Endothelial cell of umbilical vein (primary cell): ENCODE measurements around the gene SLC22A23.

ENCODE experiments used
- CTCF ChIP-seq, 2 donors: IDR thresholded peaks; 1 replicate in 1 of 2; 2 replicates in 1 of 2; pipeline ENCODE4 v1.5.1; 2011; ENCODE audit warnings: low read length in 2 of 2, mild to moderate bottlenecking in 2 of 2, moderate library complexity in 2 of 2, control low read depth in 1 of 2, inconsistent platforms in 1 of 2, low read depth in 1 of 2; ENCODE audit not compliant: insufficient read depth in 1 of 2; ENCODE audit errors: extremely low read depth in 1 of 2
- EZH2 ChIP-seq: IDR thresholded peaks from 2 replicates; pipeline ENCODE4 v1.6.1; 2012; ENCODE audit warnings: borderline replicate concordance, low read depth, mild to moderate bottlenecking, moderate library complexity, low read length, inconsistent platforms; ENCODE audit not compliant: severe bottlenecking
- MAX ChIP-seq: IDR thresholded peaks from 2 replicates; pipeline ENCODE4 v1.6.1; 2011; ENCODE audit not compliant: insufficient read depth, insufficient read length
- POLR2A ChIP-seq: IDR thresholded peaks from 2 replicates; pipeline ENCODE4 v1.6.1; 2012; ENCODE audit warnings: low read depth, mild to moderate bottlenecking, control low read depth, low read length
- POLR2AphosphoS5 ChIP-seq: IDR thresholded peaks from 2 replicates; pipeline ENCODE4 v1.6.1; 2012; ENCODE audit warnings: low read depth, mild to moderate bottlenecking, control low read depth, low read length, moderate library complexity; ENCODE audit not compliant: insufficient read depth

- TF ChIP-seq CTCF (IDR thresholded peaks at IDR 0.05; ENCODE audit: extremely low read depth in 1 of 2, insufficient read depth in 1 of 2, low read depth in 1 of 2, low read length in 2 of 2): no peak
- no peak for TF ChIP-seq POLR2A
- no peak for TF ChIP-seq POLR2AphosphoS5
- TF ChIP-seq MAX: no peak
- TF ChIP-seq EZH2: no peak
These were observed 86.9 kb downstream of the SLC22A23 start for GRCh38 chr6:3369985-3370360.
